Panc1 (cell line): Measurements from ENCODE around the gene FBXO40. TPM values are rescaled to one million over a fixed set of nuclear protein-coding genes. Genes with fewer than 3 reads are reported as not detected.

Experiments
- ATAC-seq: fragments of 200-7000 bp; cut with Tn5 transposase; 2 replicates; pipeline ENCODE4 v1.9.1; 2020; ENCODE audit warnings: mild to moderate bottlenecking, moderate library complexity
- BruUV-seq: library from RNA; stranded (reverse); fragments of 400-500 nt; replicated peaks from 2 replicates; lab custom pipeline; 2021; lab: Mats Ljungman, UMichigan
- CTCF ChIA-PET: fragments of 300-600 bp; sonication (Branson Sonifier 250); formaldehyde crosslinking; loops from one replicate; lab custom pipeline; 2022; ENCODE audit warnings: antibody characterized with exemption; lab: Charles Lee
- POLR2A ChIA-PET: fragments of 300-600 bp; sonication (Branson Sonifier 250); formaldehyde crosslinking; loops from one replicate; lab custom pipeline; 2022; ENCODE audit warnings: antibody characterized with exemption; lab: Charles Lee
- DNase-seq: peaks from one replicate; pipeline ENCODE4 v3.0.0-alpha.2; 2010; ENCODE audit warnings: low read depth, low spot score
- H3K27ac ChIP-seq: 2 replicates; pipeline ENCODE4 v1.5.1; 2011; ENCODE audit warnings: mild to moderate bottlenecking, low read length, inconsistent platforms
- H3K27me3 ChIP-seq: fragments of 200-500 bp; sonication (Bioruptor generic); 2 replicates; pipeline ENCODE4 v1.6.0; 2014; ENCODE audit warnings: low read length, inconsistent platforms; ENCODE audit not compliant: control insufficient read depth, insufficient read depth
- H3K36me3 ChIP-seq: fragments of 200-500 bp; sonication (Bioruptor generic); 2 replicates; pipeline ENCODE4 v1.5.1; 2014; ENCODE audit warnings: inconsistent platforms, mild to moderate bottlenecking, low read length, moderate library complexity; ENCODE audit not compliant: control insufficient read depth, insufficient read depth
- H3K4me1 ChIP-seq: 2 replicates; pipeline ENCODE4 v1.5.1; 2011; ENCODE audit warnings: inconsistent platforms, mild to moderate bottlenecking, low read length, moderate library complexity; ENCODE audit not compliant: control insufficient read depth, insufficient read depth
- H3K4me3 ChIP-seq, 2 experiments: 2 replicates each; pipeline ENCODE4 v1.5.1; 2011 to 2012; ENCODE audit warnings: low read depth in 2 of 2, low read length in 2 of 2, mild to moderate bottlenecking in 2 of 2, inconsistent platforms in 1 of 2, moderate library complexity in 1 of 2
- H3K9me3 ChIP-seq: fragments of 200-500 bp; sonication (Bioruptor generic); 2 replicates; pipeline ENCODE4 v1.5.1; 2014; ENCODE audit warnings: low read depth, mild to moderate bottlenecking, inconsistent platforms, low read length, moderate library complexity; ENCODE audit not compliant: control insufficient read depth, insufficient read depth
- POLR2AphosphoS5 ChIP-seq: IDR thresholded peaks from 2 replicates; pipeline ENCODE4 v1.6.1; 2012; ENCODE audit warnings: mild to moderate bottlenecking, low read depth, low read length, moderate library complexity
- SIN3A ChIP-seq: IDR thresholded peaks from 2 replicates; pipeline ENCODE4 v1.6.1; 2012; ENCODE audit warnings: low read depth, mild to moderate bottlenecking, low read length, moderate library complexity, borderline replicate concordance; ENCODE audit not compliant: insufficient read depth
- TCF7L2 ChIP-seq: IDR thresholded peaks from 2 replicates; pipeline ENCODE4 v1.6.1; 2011; ENCODE audit warnings: mild to moderate bottlenecking, low read depth, low read length, inconsistent platforms
- in situ Hi-C: cut with HindIII; loops from 2 replicates; pipeline ENCODE4 v1.10.0; 2016; ENCODE audit warnings: low sequenced_read_pairs, low pct_unique_long_range_greater_than_20kb
- intact Hi-C: fragments of 100-400 bp; cut with micrococcal nuclease; formaldehyde crosslinking; loops from one replicate; pipeline ENCODE4 v1.10.0; 2022; ENCODE audit not compliant: unreplicated experiment
- total RNA-seq: library from RNA; stranded (reverse); gene quantifications from one replicate; pipeline ENCODE4 v1.2.1, GENCODE V29; 2021; ENCODE audit not compliant: unreplicated experiment
- TF ChIP-seq, protein P1 (sequence below), 2 experiments: IDR thresholded peaks; 2 replicates each; pipeline ENCODE4 v1.6.1; 2011 to 2012; ENCODE audit warnings: low read depth in 2 of 2, control low read depth in 1 of 2, low read length in 1 of 2, mild to moderate bottlenecking in 1 of 2, moderate library complexity in 1 of 2; ENCODE audit not compliant: insufficient read depth in 1 of 2
- TF ChIP-seq, protein P2 (sequence below): fragments of 450-650 bp; IDR thresholded peaks from 2 replicates; pipeline ENCODE4 v1.5.1; 2017; ENCODE audit warnings: mild to moderate bottlenecking

Gene FBXO40
- total RNA-seq, 1 experiment from 2014 or later, result not detected

DNA sequence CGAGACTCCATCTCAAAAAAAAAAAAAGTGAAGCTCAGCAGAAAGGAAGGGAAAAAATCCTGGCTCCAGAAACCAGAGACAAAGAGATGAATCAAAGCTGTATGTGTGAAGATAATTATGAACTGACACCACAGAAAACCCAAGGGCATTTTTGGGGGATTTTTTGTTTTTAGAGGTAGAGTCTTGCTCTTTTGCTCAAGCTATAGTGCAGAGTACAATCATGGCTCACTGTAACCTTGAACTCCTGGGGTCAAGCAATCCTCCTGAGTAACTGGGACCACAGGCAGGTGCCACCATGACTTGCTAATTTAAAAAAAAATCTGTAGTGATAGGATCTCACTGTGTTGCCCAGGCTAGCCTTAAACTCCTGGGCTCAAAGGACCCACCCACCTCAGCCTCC lies 44.7 kb downstream of the FBXO40 start:
- intact Hi-C loops, result no loop called here
- DNase-seq (no peak), ATAC-seq (no peak)
- no peaks in the 10 kb centered on the region for H3K36me3 ChIP-seq
- TF ChIP-seq, protein P1, sequence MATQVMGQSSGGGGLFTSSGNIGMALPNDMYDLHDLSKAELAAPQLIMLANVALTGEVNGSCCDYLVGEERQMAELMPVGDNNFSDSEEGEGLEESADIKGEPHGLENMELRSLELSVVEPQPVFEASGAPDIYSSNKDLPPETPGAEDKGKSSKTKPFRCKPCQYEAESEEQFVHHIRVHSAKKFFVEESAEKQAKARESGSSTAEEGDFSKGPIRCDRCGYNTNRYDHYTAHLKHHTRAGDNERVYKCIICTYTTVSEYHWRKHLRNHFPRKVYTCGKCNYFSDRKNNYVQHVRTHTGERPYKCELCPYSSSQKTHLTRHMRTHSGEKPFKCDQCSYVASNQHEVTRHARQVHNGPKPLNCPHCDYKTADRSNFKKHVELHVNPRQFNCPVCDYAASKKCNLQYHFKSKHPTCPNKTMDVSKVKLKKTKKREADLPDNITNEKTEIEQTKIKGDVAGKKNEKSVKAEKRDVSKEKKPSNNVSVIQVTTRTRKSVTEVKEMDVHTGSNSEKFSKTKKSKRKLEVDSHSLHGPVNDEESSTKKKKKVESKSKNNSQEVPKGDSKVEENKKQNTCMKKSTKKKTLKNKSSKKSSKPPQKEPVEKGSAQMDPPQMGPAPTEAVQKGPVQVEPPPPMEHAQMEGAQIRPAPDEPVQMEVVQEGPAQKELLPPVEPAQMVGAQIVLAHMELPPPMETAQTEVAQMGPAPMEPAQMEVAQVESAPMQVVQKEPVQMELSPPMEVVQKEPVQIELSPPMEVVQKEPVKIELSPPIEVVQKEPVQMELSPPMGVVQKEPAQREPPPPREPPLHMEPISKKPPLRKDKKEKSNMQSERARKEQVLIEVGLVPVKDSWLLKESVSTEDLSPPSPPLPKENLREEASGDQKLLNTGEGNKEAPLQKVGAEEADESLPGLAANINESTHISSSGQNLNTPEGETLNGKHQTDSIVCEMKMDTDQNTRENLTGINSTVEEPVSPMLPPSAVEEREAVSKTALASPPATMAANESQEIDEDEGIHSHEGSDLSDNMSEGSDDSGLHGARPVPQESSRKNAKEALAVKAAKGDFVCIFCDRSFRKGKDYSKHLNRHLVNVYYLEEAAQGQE (IDR thresholded peaks at IDR 0.05; ENCODE audit: insufficient read depth in 1 of 2, low read depth in 2 of 2, low read length in 1 of 2), result no peak
- TF ChIP-seq TCF7L2, result no peak
- TF ChIP-seq, protein P2, sequence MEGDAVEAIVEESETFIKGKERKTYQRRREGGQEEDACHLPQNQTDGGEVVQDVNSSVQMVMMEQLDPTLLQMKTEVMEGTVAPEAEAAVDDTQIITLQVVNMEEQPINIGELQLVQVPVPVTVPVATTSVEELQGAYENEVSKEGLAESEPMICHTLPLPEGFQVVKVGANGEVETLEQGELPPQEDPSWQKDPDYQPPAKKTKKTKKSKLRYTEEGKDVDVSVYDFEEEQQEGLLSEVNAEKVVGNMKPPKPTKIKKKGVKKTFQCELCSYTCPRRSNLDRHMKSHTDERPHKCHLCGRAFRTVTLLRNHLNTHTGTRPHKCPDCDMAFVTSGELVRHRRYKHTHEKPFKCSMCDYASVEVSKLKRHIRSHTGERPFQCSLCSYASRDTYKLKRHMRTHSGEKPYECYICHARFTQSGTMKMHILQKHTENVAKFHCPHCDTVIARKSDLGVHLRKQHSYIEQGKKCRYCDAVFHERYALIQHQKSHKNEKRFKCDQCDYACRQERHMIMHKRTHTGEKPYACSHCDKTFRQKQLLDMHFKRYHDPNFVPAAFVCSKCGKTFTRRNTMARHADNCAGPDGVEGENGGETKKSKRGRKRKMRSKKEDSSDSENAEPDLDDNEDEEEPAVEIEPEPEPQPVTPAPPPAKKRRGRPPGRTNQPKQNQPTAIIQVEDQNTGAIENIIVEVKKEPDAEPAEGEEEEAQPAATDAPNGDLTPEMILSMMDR, result no peak
- TF ChIP-seq SIN3A, result no peak
- no peak for TF ChIP-seq POLR2AphosphoS5
- no peaks in the 10 kb centered on the region for H3K4me1 ChIP-seq
- ChIA-PET CTCF (no interaction called here), POLR2A (no interaction called here)
- in situ Hi-C loops, result no loop called here
- peaks cover 7% of the 10 kb centered on the region for H3K27me3 ChIP-seq
- no peak overlapping the region for H3K27ac ChIP-seq
- no peak overlapping the region for H3K4me3 ChIP-seq
- H3K9me3 ChIP-seq, result no peaks in the 10 kb centered on the region
- no TSS peak for BruUV-seq

DNA sequence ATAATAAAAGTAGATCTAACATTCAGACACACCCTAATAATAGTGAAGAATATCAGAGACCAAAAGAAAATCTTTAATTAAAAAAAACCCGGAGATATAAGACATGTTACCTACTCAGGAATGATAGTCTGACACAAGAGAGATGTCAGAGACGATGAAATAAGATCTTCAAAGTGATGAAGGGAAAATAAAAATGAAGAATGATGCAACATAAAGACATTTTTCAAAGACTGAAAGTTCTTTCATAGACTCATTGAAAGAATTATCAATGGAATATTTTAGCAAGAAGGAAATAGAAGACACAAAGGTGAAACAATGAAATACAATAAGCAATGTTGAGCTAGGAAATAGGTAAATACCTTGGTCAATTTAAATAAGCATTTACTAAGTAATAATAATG lies 47.9 kb downstream of the FBXO40 start:
- TF ChIP-seq, protein P1 (IDR thresholded peaks at IDR 0.05; ENCODE audit: insufficient read depth in 1 of 2, low read depth in 2 of 2, low read length in 1 of 2), result no peak
- TF ChIP-seq SIN3A (no peak), POLR2AphosphoS5 (no peak), TCF7L2 (no peak)
- TF ChIP-seq, protein P2, result no peak
- POLR2A ChIA-PET, result no interaction called here
- in situ Hi-C loops, result no loop called here
- ATAC-seq (no peak), DNase-seq (no peak)
- no TSS peak for BruUV-seq
- CTCF ChIA-PET, result no interaction called here
- Histone ChIP-seq H3K4me3 (no peak overlapping the region), H3K36me3 (no peaks in the 10 kb centered on the region), H3K9me3 (no peaks in the 10 kb centered on the region), H3K27ac (no peak overlapping the region), H3K4me1 (no peaks in the 10 kb centered on the region), H3K27me3 (peaks cover 6% of the 10 kb centered on the region)
- intact Hi-C loops, result no loop called here
